GM12878 (cell line): ENCODE data around the gene HLA-DPB1. TPM values are rescaled to one million over a fixed set of nuclear protein-coding genes. Genes with fewer than 3 reads are reported as not detected.

ENCODE experiments used
- BCL11A ChIP-seq: IDR thresholded peaks from 2 replicates; pipeline ENCODE4 v1.6.1; 2011; ENCODE audit warnings: low read depth, low read length
- CUX1 ChIP-seq: IDR thresholded peaks from 2 replicates; pipeline ENCODE4 v1.6.1; 2012; ENCODE audit warnings: improper control_type of control experiment, low read depth, low read length; ENCODE audit not compliant: insufficient replicate concordance
- E2F8 ChIP-seq: fragments of 450-650 bp; IDR thresholded peaks from 2 replicates; pipeline ENCODE4 v1.6.1; 2018; ENCODE audit warnings: mild to moderate bottlenecking, low read depth, moderate library complexity; ENCODE audit not compliant: partially characterized antibody
- IKZF1 ChIP-seq: fragments of 450-650 bp; conservative IDR thresholded peaks from 2 replicates; pipeline ENCODE4 v1.6.1; 2017; ENCODE audit warnings: antibody characterized with exemption, mild to moderate bottlenecking
- MXI1 ChIP-seq: fragments of 150-350 bp; IDR thresholded peaks from 2 replicates; pipeline ENCODE4 v1.6.1; 2011; ENCODE audit warnings: low read depth, mild to moderate bottlenecking, inconsistent platforms, low read length, improper control_type of control experiment
- PBX3 ChIP-seq: IDR thresholded peaks from 2 replicates; pipeline ENCODE4 v1.6.1; 2011; ENCODE audit warnings: mild to moderate bottlenecking, low read depth, low read length, moderate library complexity; ENCODE audit not compliant: insufficient replicate concordance
- PML ChIP-seq: IDR thresholded peaks from 2 replicates; pipeline ENCODE4 v1.6.1; 2012; ENCODE audit warnings: low read length, inconsistent platforms
- POLR2A ChIP-seq: IDR thresholded peaks from 2 replicates; pipeline ENCODE4 v1.6.1; 2011; ENCODE audit warnings: low read depth, mild to moderate bottlenecking, low read length
- SMC3 ChIP-seq: IDR thresholded peaks from 2 replicates; pipeline ENCODE4 v1.6.1; 2011; ENCODE audit warnings: low read length, improper control_type of control experiment, borderline replicate concordance
- SRF ChIP-seq, 2 experiments: IDR thresholded peaks; 2 replicates each; pipeline ENCODE4 v1.6.1; 2011; ENCODE audit warnings: low read depth in 2 of 2, low read length in 2 of 2, mild to moderate bottlenecking in 1 of 2, moderate library complexity in 1 of 2
- STAT1 ChIP-seq: fragments of 450-650 bp; conservative IDR thresholded peaks from 2 replicates; pipeline ENCODE4 v1.6.1; 2014; ENCODE audit warnings: antibody characterized with exemption, mild to moderate bottlenecking
- TAF1 ChIP-seq: IDR thresholded peaks from 2 replicates; pipeline ENCODE4 v1.6.1; 2011; ENCODE audit warnings: mild to moderate bottlenecking, low read depth, low read length, borderline replicate concordance
- ZBTB11 ChIP-seq: fragments of 450-650 bp; formaldehyde crosslinking; IDR thresholded peaks from 2 replicates; pipeline ENCODE4 v1.5.0; 2022; ENCODE audit warnings: mild to moderate bottlenecking, missing genetic modification characterization
- ZNF207 ChIP-seq: fragments of 450-650 bp; IDR thresholded peaks from 2 replicates; pipeline ENCODE4 v1.6.1; 2014; ENCODE audit warnings: antibody characterized with exemption, mild to moderate bottlenecking, borderline replicate concordance
- ZNF274 ChIP-seq: IDR thresholded peaks from one replicate; pipeline ENCODE4 v1.8.0; 2011; ENCODE audit not compliant: insufficient read length, insufficient read depth
- polyA plus RNA-seq, 11 experiments: library from polyadenylated mRNA; depleted of rRNA in 4 of 11; unstranded in 6 of 11; stranded (reverse) in 5 of 11; fragments of >200 nt; fragmentation: Nextera tagmentation in 4 of 11; fragmentation: Illumina TruSeq in 1 of 11; extraction: Ambion mirVana in 4 of 11; extraction: Trizol in 1 of 11; gene quantifications; 1 replicate in 1 of 11; 2 replicates in 10 of 11; pipeline versions ENCODE4 v1.2.1 to v1.2.3, GENCODE V29; 2011 to 2016; ENCODE audit warnings: inconsistent platforms in 2 of 11, missing spikeins in 2 of 11, low read depth in 1 of 11
- total RNA-seq, 4 experiments: library from RNA; depleted of rRNA in 3 of 4; stranded (reverse); fragments of >200 nt in 3 of 4; fragmentation: Illumina TruSeq in 1 of 4; extraction: Trizol in 1 of 4; gene quantifications; 2 replicates each; pipeline versions ENCODE4 v1.2.1 to v1.2.3, GENCODE V29; 2013 to 2021

Gene HLA-DPB1
- total and polyA plus RNA-seq, 10 of the 15 experiments (the other 5 are each of a cell fraction or from before 2014, with no cell fraction given) = 101 to 675 (median 352) TPM

- TF ChIP-seq CUX1 = no peak
- no peak for TF ChIP-seq TAF1
- TF ChIP-seq IKZF1 = 0 out of 2 replicates have a peak, but pooled peaks have one; percentile 7
- no peak for TF ChIP-seq ZBTB11 (CRISPR knock-in tag)
- no peak for TF ChIP-seq STAT1
- TF ChIP-seq MXI1 = no peak
- no peak for TF ChIP-seq BCL11A
- TF ChIP-seq ZNF274 = no peak
- no peak for TF ChIP-seq SMC3
- TF ChIP-seq PBX3 = peak; percentile 2
- TF ChIP-seq POLR2A = peak; percentile 74
- no peak for TF ChIP-seq ZNF207
- TF ChIP-seq SRF (IDR thresholded peaks at IDR 0.05; ENCODE audit: low read depth in 2 of 2, low read length in 2 of 2) = no peak
- 0 out of 2 replicates have a peak, but pooled peaks have one; percentile 7 for TF ChIP-seq PML
- no peak for TF ChIP-seq E2F8
These were observed 5.5 kb downstream of the HLA-DPB1 start (continued) for GRCh38 chr6:33081098-33081824.
